Gastrocnemius medialis (tissue), 4 donors: ENCODE data around the gene NRG3.

Source experiments
- POLR2A ChIP-seq, 2 donors: fragments of 450-650 bp; IDR thresholded peaks; one replicate each; pipeline ENCODE4 v1.6.1; 2017; ENCODE audit warnings: antibody characterized with exemption in 2 of 2, mild to moderate bottlenecking in 2 of 2, moderate library complexity in 2 of 2
- TF ChIP-seq, protein P1 (sequence below), 5 experiments: fragments of 450-650 bp in 3 of 5; fragments of 200-600 bp in 2 of 5; sonication (generic) in 2 of 5; IDR thresholded peaks in 4 of 5; conservative IDR thresholded peaks in 1 of 5; 1 replicate in 4 of 5; 2 replicates in 1 of 5; pipeline ENCODE4 v1.5.1; 2016 to 2019; ENCODE audit warnings: antibody characterized with exemption in 5 of 5, mild to moderate bottlenecking in 3 of 5, moderate library complexity in 3 of 5

DNA sequence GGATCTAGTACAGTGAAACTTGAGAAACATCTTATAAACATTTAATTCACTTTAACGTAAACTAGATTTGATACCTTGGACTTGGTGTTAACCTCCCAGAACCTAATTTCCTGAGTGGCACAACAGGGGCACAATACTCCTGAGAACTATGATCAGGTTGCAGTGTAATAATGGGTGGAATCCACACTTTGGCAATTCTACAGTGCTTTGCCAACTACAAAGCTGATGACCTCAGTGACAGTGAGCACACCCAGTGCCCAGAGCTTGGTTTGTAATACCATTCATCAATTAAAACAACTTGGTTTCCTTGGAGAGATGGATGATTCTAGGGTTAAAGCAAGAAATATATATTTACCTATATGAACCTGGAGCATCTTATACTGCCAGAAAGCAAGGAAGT, 379.2 kb downstream of the NRG3 start:
- TF ChIP-seq, protein P1, sequence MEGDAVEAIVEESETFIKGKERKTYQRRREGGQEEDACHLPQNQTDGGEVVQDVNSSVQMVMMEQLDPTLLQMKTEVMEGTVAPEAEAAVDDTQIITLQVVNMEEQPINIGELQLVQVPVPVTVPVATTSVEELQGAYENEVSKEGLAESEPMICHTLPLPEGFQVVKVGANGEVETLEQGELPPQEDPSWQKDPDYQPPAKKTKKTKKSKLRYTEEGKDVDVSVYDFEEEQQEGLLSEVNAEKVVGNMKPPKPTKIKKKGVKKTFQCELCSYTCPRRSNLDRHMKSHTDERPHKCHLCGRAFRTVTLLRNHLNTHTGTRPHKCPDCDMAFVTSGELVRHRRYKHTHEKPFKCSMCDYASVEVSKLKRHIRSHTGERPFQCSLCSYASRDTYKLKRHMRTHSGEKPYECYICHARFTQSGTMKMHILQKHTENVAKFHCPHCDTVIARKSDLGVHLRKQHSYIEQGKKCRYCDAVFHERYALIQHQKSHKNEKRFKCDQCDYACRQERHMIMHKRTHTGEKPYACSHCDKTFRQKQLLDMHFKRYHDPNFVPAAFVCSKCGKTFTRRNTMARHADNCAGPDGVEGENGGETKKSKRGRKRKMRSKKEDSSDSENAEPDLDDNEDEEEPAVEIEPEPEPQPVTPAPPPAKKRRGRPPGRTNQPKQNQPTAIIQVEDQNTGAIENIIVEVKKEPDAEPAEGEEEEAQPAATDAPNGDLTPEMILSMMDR (IDR thresholded peaks at IDR 0.05 in 4 of 5, conservative IDR thresholded peaks at IDR 0.05 in 1 of 5): no peak
- TF ChIP-seq POLR2A (IDR thresholded peaks at IDR 0.05): no peak
